ENCODE results near the gene SLC35C1. TPM values are rescaled to one million over a fixed set of nuclear protein-coding genes. Genes with fewer than 3 reads are reported as not detected.
"Not testable (repeated sequence)": the region's sequence is repeated elsewhere in the genome, so short reads cannot be mapped to it uniquely, and the experiment has no call there.

The SLC35C1 gene
- total RNA-seq, 3 donors from 2014 or later, result 26.6 to 47.8 (median 35.6) TPM

GRCh38 chr11:45805305-45806071, 539 bp downstream of the SLC35C1 start:
- no peaks in the 10 kb centered on the region for H3K9me3 ChIP-seq
- no peaks in the 10 kb centered on the region for H3K36me3 ChIP-seq (ENCODE audit: low read depth)
- peak overlapping the region; percentile 65 for H3K4me3 ChIP-seq
- DNase-seq (peak in 2 of 3 donors; percentile 58 to 71), ATAC-seq (peak; percentile 44)
- intact Hi-C loops (cut with DNase I, micrococcal nuclease), result no loop called here
- H3K4me1 ChIP-seq (ENCODE audit: low read depth), result peaks cover 40% of the 10 kb centered on the region
- no peak for TF ChIP-seq CTCF (IDR thresholded peaks at IDR 0.05)

- intact Hi-C loops (cut with DNase I, micrococcal nuclease), result no loop called here
- Histone ChIP-seq H3K4me1 (ENCODE audit: low read depth) (peaks cover 40% of the 10 kb centered on the region), H3K9me3 (no peaks in the 10 kb centered on the region), H3K36me3 (ENCODE audit: low read depth) (no peaks in the 10 kb centered on the region), H3K4me3 (no peak overlapping the region)
- no peak for ATAC-seq
- no peak for TF ChIP-seq CTCF (IDR thresholded peaks at IDR 0.05)
- peak in 1 of 3 donors; percentile 25 for DNase-seq
Measured at GRCh38 chr11:45806072-45806933, 1.4 kb downstream of the SLC35C1 start.

DNA sequence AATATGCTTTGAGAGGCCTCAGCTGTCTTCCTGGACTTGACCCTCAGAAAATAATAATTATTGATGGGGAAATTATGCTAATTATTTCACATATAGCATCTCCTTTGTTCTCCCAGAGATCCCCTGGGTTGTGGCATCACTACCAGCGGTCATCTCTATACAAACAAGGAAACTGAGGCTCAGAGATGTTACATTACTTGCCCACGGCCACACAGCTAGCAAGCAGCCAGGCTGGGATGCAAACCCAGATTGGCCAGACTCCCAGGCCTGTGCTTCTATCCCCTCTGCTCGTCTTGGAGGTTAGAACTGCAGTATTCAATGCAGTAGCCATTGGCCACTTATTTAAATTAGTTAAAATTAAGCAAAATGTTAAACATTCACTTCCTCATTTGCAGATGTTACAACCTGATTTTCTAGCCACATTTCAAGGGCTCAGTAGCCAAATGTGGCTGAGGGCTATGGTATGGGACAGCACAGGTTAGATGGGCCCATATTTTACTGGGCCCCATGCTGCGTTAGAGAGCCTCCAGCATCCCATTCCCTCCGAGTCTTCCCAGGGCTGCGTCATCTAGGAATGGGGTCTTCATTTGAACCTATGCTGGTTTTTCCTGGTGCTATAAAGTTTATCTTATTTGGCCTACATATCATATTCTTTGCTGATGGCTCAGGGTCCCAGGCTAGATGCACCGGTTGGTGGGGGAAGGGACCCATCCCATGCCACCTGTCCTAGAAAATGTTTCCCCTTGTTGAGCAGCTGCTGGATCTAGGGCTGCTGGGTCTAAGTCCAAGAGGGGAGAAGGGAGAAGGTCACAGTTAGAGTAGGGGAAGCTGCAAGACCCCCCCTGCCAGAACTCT, 2.2 kb downstream of the SLC35C1 start:
- H3K4me3 ChIP-seq, result no peak overlapping the region
- TF ChIP-seq CTCF (IDR thresholded peaks at IDR 0.05), result no peak
- peaks cover 38% of the 10 kb centered on the region for H3K4me1 ChIP-seq (ENCODE audit: low read depth)
- ATAC-seq (no peak), DNase-seq (no peak)
- intact Hi-C loops (cut with DNase I, micrococcal nuclease), result no loop called here
- no peaks in the 10 kb centered on the region for H3K9me3 ChIP-seq
- H3K36me3 ChIP-seq (ENCODE audit: low read depth), result no peaks in the 10 kb centered on the region

GRCh38 chr11:45807792-45808238, 2.9 kb downstream of the SLC35C1 start:
- DNase-seq (no peak), ATAC-seq (no peak)
- intact Hi-C loops (cut with DNase I, micrococcal nuclease), result no loop called here
- Histone ChIP-seq H3K9me3 (no peaks in the 10 kb centered on the region), H3K4me1 (ENCODE audit: low read depth) (peaks cover 32% of the 10 kb centered on the region), H3K36me3 (ENCODE audit: low read depth) (no peaks in the 10 kb centered on the region), H3K4me3 (no peak overlapping the region)
- no peak for TF ChIP-seq CTCF (IDR thresholded peaks at IDR 0.05)

- H3K4me1 ChIP-seq (ENCODE audit: low read depth), result peaks cover 30% of the 10 kb centered on the region
- intact Hi-C loops (cut with DNase I, micrococcal nuclease); H3K36me3 ChIP-seq (ENCODE audit: low read depth); DNase-seq; H3K4me3 ChIP-seq; ATAC-seq; H3K9me3 ChIP-seq: not testable (repeated sequence)
Measured at GRCh38 chr11:45808427-45808826, 3.5 kb downstream of the SLC35C1 start.

All from mucosa of descending colon (tissue), 3 donors.